HepG2 (cell line): ENCODE results near the gene KIF27. TPM values are rescaled to one million over a fixed set of nuclear protein-coding genes. Genes with fewer than 3 reads are reported as not detected.

ENCODE experiments used
- AGO2 ChIP-seq: fragments of 200-400 bp; formaldehyde crosslinking; optimal IDR thresholded peaks from 2 replicates; pipeline ENCODE3; 2017; ENCODE audit warnings: mild to moderate bottlenecking, low read depth, low read length, moderate library complexity
- CEBPB ChIP-seq: IDR thresholded peaks from 2 replicates; pipeline ENCODE4 v1.6.1; 2011; ENCODE audit warnings: low read depth, low read length, improper control_type of control experiment, borderline replicate concordance
- ETV5 ChIP-seq: IDR thresholded peaks from 2 replicates; pipeline ENCODE4 v1.6.1; 2018; ENCODE audit warnings: missing biosample characterization, missing genetic modification reagents, inconsistent platforms, borderline replicate concordance
- HMGA1 ChIP-seq: sonication (generic); formaldehyde crosslinking; conservative IDR thresholded peaks from 2 replicates; pipeline ENCODE4 v1.4.0; 2020; ENCODE audit warnings: missing genetic modification reagents
- HNRNPUL1 ChIP-seq: fragments of 200-400 bp; formaldehyde crosslinking; IDR thresholded peaks from 2 replicates; pipeline ENCODE4 v1.6.1; 2017; ENCODE audit warnings: low read depth, mild to moderate bottlenecking, low read length, moderate library complexity
- HOXA7 ChIP-seq: sonication (generic); formaldehyde crosslinking; IDR thresholded peaks from 2 replicates; pipeline ENCODE4 v1.8.1; 2022; ENCODE audit warnings: mild to moderate bottlenecking, missing genetic modification reagents, moderate library complexity
- MYC ChIP-seq: sonication (generic); formaldehyde crosslinking; IDR thresholded peaks from 2 replicates; pipeline ENCODE4 v1.9.0; 2021; ENCODE audit warnings: missing genetic modification reagents, borderline replicate concordance
- NCOA1 ChIP-seq: sonication (generic); formaldehyde crosslinking; IDR thresholded peaks from 2 replicates; pipeline ENCODE4 v1.9.0; 2021; ENCODE audit warnings: missing genetic modification reagents
- SCMH1 ChIP-seq: sonication (generic); formaldehyde crosslinking; IDR thresholded peaks from 2 replicates; pipeline ENCODE4 v1.9.0; 2021; ENCODE audit warnings: missing genetic modification reagents, mild to moderate bottlenecking, borderline replicate concordance
- SIN3B ChIP-seq: fragments of 150-350 bp; IDR thresholded peaks from 2 replicates; pipeline ENCODE4 v1.6.1; 2014; ENCODE audit warnings: low read length
- SRY ChIP-seq: sonication (generic); formaldehyde crosslinking; IDR thresholded peaks from 2 replicates; pipeline ENCODE4 v1.8.0; 2022; ENCODE audit warnings: mild to moderate bottlenecking, missing genetic modification reagents
- ZNF17 ChIP-seq: sonication (generic); formaldehyde crosslinking; IDR thresholded peaks from 2 replicates; pipeline ENCODE4 v1.5.0; 2020; ENCODE audit warnings: mild to moderate bottlenecking, missing genetic modification reagents
- ZNF432 ChIP-seq: sonication (generic); formaldehyde crosslinking; IDR thresholded peaks from 2 replicates; pipeline ENCODE4 v1.5.0; 2020; ENCODE audit warnings: missing genetic modification reagents, mild to moderate bottlenecking, borderline replicate concordance
- ZNF484 ChIP-seq: sonication (generic); formaldehyde crosslinking; IDR thresholded peaks from 2 replicates; pipeline ENCODE4 v1.5.1; 2020; ENCODE audit warnings: mild to moderate bottlenecking, low read depth, missing genetic modification reagents, borderline replicate concordance
- ZNF780A ChIP-seq: sonication (generic); formaldehyde crosslinking; IDR thresholded peaks from 2 replicates; pipeline ENCODE4 v1.8.0; 2022; ENCODE audit warnings: mild to moderate bottlenecking, missing genetic modification reagents, moderate library complexity
- ZNF891 ChIP-seq: sonication (generic); formaldehyde crosslinking; IDR thresholded peaks from 2 replicates; pipeline ENCODE4 v1.5.0; 2020; ENCODE audit warnings: mild to moderate bottlenecking, missing genetic modification reagents
- ZSCAN22 ChIP-seq: sonication (generic); formaldehyde crosslinking; IDR thresholded peaks from 2 replicates; pipeline ENCODE4 v1.4.0; 2020; ENCODE audit warnings: mild to moderate bottlenecking, missing genetic modification reagents
- polyA plus RNA-seq, 8 experiments: library from polyadenylated mRNA; depleted of rRNA in 3 of 8; stranded (reverse) in 7 of 8; unstranded in 1 of 8; fragments of >200 nt; fragmentation: Illumina TruSeq in 4 of 8; extraction: Trizol in 4 of 8; gene quantifications; 2 replicates each; pipeline versions ENCODE4 v1.2.1 to v1.2.3, GENCODE V29; 2011 to 2016; ENCODE audit warnings: low read depth in 4 of 8, missing spikeins in 1 of 8, mixed read lengths in 1 of 8; ENCODE audit not compliant: insufficient read depth in 1 of 8
- total RNA-seq, 5 experiments: library from RNA; depleted of rRNA; stranded (reverse); fragments of >200 nt; fragmentation: Illumina TruSeq; extraction: Trizol; gene quantifications; 2 replicates each; pipeline ENCODE4 v1.2.3, GENCODE V29; 2016; ENCODE audit warnings: low read depth in 1 of 5
- TF ChIP-seq, protein P1 (sequence below): sonication (generic); formaldehyde crosslinking; IDR thresholded peaks from 2 replicates; pipeline ENCODE4 v1.5.1; 2020; ENCODE audit warnings: missing genetic modification reagents, mild to moderate bottlenecking, borderline replicate concordance
- TF ChIP-seq, protein P2 (sequence below): fragments of 450-650 bp; IDR thresholded peaks from 2 replicates; pipeline ENCODE4 v1.6.1; 2016
- TF ChIP-seq, protein P3 (sequence below): sonication (generic); formaldehyde crosslinking; IDR thresholded peaks from 2 replicates; pipeline ENCODE4 v1.8.1; 2023; ENCODE audit warnings: missing genetic modification reagents, inconsistent platforms, borderline replicate concordance
- TF ChIP-seq, protein P4 (sequence below): IDR thresholded peaks from 2 replicates; pipeline ENCODE4 v1.6.1; 2016; ENCODE audit warnings: low read depth, missing genetic modification reagents, missing compliant biosample characterization

The KIF27 gene
- total and polyA plus RNA-seq, 2 of the 13 experiments (the other 11 are each of a cell fraction or from before 2014, with no cell fraction given): 0.95 to 4.1 TPM

DNA sequence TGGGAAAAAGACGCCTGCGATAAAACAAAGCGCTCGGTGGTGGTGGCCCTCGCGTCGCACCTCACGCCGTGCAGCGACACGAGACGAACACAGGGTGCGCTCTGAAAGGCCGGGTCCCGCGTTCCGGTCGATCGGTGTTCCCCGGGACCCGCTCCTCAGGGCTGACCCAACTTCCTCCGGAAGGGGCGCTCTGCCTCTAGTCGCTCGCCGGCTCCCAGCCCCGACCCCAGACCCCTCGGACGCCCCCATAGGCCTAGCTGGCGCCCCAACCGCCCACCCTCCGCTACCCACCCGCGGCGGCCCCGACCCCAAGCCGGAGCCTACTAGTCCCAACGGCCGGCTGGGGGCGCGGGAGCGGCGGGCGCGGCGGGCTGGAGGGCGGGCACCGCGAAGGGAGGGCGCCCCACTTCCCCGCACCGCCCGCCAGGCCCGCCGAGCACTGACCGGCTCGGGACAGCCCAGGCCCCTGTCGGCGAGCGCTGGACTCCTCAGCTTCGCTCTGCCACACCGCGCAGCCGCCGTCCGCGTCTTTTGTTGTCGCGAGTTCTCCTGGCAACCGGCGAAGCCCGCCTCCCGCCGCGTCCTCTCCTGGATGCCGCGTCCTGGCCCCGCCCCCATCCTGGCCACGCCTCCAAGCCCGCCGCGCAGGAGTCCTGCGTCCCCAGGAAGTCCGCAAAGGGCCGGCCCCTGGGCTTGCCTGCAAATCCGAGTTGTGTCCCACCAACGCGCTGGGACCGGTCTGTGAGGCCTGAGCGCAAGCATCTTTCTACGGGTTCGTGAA, at the start of gene KIF27 (continued):
- TF ChIP-seq ETV5 (CRISPR knock-in tag): peak; percentile 75
- no peak for TF ChIP-seq SIN3B
- no peak for TF ChIP-seq ZNF432 (CRISPR knock-in tag)
- TF ChIP-seq, protein P1, sequence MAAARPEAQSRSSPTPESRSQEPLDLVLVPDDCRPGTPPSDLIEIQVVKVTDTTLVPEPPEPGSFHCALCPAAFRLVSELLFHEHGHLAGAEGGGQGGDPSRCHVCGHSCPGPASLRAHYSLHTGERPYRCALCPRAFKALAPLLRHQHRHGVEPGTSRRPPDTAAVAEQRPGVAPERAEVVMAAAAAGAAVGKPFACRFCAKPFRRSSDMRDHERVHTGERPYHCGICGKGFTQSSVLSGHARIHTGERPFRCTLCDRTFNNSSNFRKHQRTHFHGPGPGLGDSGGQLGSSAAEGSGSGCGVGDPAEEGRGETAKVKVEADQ: peak; percentile 49; the same call in 1 of the 2 replicates
- TF ChIP-seq ZNF17 (CRISPR knock-in tag): no peak
- TF ChIP-seq, protein P2, sequence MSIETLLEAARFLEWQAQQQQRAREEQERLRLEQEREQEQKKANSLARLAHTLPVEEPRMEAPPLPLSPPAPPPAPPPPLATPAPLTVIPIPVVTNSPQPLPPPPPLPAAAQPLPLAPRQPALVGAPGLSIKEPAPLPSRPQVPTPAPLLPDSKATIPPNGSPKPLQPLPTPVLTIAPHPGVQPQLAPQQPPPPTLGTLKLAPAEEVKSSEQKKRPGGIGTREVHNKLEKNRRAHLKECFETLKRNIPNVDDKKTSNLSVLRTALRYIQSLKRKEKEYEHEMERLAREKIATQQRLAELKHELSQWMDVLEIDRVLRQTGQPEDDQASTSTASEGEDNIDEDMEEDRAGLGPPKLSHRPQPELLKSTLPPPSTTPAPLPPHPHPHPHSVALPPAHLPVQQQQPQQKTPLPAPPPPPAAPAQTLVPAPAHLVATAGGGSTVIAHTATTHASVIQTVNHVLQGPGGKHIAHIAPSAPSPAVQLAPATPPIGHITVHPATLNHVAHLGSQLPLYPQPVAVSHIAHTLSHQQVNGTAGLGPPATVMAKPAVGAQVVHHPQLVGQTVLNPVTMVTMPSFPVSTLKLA: no peak; the same call in 1 of the 2 replicates
- no peak for TF ChIP-seq HOXA7 (CRISPR knock-in tag)
- no peak for TF ChIP-seq NCOA1 (CRISPR knock-in tag)
- no peak for TF ChIP-seq ZNF891
- peak; percentile 65; the same call in 1 of the 2 replicates for TF ChIP-seq MYC (CRISPR knock-in tag)
- TF ChIP-seq SCMH1 (CRISPR knock-in tag): no peak
- no peak for TF ChIP-seq HNRNPUL1
- peak; percentile 41; the same call in 1 of the 2 replicates for TF ChIP-seq SRY (CRISPR knock-in tag)
- no peak for TF ChIP-seq HMGA1 (CRISPR knock-in tag)
- TF ChIP-seq, protein P3, sequence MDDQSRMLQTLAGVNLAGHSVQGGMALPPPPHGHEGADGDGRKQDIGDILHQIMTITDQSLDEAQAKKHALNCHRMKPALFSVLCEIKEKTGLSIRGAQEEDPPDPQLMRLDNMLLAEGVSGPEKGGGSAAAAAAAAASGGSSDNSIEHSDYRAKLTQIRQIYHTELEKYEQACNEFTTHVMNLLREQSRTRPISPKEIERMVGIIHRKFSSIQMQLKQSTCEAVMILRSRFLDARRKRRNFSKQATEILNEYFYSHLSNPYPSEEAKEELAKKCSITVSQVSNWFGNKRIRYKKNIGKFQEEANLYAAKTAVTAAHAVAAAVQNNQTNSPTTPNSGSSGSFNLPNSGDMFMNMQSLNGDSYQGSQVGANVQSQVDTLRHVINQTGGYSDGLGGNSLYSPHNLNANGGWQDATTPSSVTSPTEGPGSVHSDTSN (CRISPR knock-in tag): peak; percentile 83; the same call in 1 of the 2 replicates
- no peak for TF ChIP-seq ZNF484 (CRISPR knock-in tag)
- TF ChIP-seq, protein P4, sequence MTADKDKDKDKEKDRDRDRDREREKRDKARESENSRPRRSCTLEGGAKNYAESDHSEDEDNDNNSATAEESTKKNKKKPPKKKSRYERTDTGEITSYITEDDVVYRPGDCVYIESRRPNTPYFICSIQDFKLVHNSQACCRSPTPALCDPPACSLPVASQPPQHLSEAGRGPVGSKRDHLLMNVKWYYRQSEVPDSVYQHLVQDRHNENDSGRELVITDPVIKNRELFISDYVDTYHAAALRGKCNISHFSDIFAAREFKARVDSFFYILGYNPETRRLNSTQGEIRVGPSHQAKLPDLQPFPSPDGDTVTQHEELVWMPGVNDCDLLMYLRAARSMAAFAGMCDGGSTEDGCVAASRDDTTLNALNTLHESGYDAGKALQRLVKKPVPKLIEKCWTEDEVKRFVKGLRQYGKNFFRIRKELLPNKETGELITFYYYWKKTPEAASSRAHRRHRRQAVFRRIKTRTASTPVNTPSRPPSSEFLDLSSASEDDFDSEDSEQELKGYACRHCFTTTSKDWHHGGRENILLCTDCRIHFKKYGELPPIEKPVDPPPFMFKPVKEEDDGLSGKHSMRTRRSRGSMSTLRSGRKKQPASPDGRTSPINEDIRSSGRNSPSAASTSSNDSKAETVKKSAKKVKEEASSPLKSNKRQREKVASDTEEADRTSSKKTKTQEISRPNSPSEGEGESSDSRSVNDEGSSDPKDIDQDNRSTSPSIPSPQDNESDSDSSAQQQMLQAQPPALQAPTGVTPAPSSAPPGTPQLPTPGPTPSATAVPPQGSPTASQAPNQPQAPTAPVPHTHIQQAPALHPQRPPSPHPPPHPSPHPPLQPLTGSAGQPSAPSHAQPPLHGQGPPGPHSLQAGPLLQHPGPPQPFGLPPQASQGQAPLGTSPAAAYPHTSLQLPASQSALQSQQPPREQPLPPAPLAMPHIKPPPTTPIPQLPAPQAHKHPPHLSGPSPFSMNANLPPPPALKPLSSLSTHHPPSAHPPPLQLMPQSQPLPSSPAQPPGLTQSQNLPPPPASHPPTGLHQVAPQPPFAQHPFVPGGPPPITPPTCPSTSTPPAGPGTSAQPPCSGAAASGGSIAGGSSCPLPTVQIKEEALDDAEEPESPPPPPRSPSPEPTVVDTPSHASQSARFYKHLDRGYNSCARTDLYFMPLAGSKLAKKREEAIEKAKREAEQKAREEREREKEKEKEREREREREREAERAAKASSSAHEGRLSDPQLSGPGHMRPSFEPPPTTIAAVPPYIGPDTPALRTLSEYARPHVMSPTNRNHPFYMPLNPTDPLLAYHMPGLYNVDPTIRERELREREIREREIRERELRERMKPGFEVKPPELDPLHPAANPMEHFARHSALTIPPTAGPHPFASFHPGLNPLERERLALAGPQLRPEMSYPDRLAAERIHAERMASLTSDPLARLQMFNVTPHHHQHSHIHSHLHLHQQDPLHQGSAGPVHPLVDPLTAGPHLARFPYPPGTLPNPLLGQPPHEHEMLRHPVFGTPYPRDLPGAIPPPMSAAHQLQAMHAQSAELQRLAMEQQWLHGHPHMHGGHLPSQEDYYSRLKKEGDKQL (CRISPR knock-in tag): no peak
- TF ChIP-seq CEBPB: no peak
- no peak for TF ChIP-seq ZSCAN22
- no peak for TF ChIP-seq AGO2
- no peak for TF ChIP-seq ZNF780A (CRISPR knock-in tag)
